ENCODE results near the gene R3HDM4.
A peak's percentile ranks its signal among the peaks of the same experiment; 100 is the strongest.

Gene R3HDM4

GRCh38 chr19:947090-947706 lies 34.2 kb upstream of the R3HDM4 start:
- no peak for DNase-seq (ENCODE audit: low read depth)

DNA sequence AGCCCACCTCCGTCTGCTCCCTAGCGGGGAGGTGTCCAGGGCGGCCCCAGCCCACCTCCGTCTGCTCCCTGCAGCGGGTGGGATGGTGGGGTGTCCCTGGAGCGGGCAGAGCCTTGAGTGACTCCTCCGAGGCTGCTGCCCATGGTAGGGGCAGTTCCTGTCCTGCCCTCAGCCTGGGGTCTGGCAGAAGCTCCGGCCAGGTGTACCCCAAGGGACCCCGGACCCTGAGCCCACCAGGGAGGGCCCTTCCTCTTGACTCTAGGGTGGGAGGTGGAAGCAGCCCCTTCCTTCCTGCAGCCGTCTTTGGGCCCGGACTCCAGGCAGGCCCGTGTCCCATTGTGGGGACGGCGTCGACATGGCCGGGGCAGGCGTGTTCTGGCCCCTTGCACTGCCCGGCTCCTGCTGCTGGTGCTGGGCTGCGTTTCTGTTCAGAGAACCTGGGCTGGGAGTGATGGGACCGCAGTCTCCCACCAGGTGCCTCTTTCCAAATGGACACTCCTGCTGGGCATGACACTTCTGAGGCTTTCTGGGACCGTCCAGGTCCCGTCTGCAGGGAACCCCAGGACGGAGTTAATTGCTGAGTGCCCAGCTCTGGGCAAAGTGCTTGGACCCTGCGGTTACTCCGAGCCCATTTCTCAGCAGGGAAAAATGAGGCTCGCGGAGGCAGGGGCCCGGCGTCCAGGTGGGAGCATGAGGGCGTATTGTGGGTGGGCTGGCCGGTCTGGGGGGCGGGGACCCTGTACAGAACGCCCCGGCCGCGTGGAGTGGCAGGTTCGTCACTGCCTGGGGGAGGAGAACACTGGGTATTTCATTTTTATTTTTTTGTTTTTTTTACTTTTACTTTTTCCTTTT lies 32.6 kb upstream of the R3HDM4 start:
- no peak for DNase-seq (ENCODE audit: low read depth)

DNA sequence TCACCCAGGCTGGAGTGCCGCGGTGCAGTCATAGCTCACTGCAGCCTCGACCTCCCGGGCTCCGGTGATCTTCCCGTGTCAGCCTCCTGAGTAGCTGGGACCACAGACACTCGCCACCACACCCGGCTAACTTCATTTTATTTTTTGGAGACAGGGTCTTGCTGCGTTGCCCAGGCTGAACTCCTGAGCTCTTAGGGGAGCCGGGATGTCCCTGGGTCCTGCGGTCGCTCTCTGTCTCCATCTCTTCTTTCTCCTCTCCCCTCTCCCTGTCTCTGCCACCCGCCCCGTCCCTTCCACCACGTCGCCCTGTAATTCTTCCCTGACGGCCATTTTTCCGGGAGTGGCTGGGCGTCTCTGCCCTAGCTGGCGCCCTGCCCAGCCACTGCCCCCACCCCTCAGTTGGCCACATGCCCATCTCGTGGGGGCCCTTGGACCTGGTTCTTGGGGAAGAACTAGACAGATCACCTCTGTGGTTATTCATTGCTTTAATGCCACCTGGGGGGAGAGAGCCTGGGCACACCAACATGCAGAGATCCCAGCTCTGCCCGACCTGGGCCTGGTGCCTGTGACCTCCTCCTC lies 31.7 kb upstream of the R3HDM4 start:
- DNase-seq (ENCODE audit: low read depth): no peak

DNA sequence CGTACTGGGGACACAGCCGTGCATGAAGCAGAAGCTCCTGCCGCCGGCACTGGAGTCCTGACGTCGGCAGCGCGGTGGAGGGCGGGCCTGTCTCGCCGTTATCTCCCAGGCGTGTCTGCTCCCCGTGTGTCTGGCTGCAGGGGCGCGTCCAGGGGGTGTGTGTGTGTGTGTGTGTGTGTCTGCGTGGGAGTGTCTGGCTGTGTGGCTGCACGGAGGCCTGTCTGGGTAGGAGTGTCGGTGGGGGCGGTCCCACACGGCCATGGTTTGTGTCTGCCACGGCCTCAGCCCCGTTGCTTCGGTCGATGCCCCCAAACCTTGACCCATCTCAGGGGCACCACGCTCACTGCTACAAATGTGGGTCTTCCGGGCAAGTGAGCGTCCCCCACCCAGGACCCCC lies 31.1 kb upstream of the R3HDM4 start:
- DNase-seq (ENCODE audit: low read depth): no peak

DNA sequence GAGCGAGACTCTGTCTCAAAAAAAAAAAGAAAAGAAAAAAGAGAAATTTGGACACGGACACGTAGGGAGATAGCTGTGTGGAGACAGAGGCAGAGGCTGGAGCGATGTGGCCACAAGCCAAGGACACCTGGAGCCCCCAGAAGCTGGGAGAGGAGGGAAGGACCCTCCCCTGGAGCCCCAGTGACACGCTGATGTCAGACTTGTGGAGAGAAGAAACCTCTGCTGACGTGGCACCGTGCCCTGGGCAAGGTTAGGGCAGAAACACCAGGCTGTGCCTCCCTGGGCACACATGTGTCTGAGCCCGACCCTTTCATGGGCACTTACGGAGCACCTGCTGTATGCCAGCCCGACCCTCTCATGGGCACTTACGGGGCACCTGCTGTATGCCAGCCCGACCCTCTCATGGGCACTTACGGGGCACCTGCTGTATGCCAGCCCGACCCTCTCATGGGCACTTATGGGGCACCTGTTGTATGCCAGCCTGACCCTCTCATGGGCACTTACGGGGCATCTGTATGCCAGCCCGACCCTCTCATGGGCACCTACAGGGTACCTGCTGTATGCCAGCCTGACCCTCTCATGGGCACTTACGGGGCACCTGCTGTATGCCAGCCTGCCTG lies 30.6 kb upstream of the R3HDM4 start:
- DNase-seq (ENCODE audit: low read depth): no peak

- no peak for DNase-seq (ENCODE audit: low read depth)
Measured at GRCh38 chr19:942133-942645, 29.2 kb upstream of the R3HDM4 start.

GRCh38 chr19:941292-942132 lies 28.5 kb upstream of the R3HDM4 start:
- DNase-seq (ENCODE audit: low read depth): no peak

DNA sequence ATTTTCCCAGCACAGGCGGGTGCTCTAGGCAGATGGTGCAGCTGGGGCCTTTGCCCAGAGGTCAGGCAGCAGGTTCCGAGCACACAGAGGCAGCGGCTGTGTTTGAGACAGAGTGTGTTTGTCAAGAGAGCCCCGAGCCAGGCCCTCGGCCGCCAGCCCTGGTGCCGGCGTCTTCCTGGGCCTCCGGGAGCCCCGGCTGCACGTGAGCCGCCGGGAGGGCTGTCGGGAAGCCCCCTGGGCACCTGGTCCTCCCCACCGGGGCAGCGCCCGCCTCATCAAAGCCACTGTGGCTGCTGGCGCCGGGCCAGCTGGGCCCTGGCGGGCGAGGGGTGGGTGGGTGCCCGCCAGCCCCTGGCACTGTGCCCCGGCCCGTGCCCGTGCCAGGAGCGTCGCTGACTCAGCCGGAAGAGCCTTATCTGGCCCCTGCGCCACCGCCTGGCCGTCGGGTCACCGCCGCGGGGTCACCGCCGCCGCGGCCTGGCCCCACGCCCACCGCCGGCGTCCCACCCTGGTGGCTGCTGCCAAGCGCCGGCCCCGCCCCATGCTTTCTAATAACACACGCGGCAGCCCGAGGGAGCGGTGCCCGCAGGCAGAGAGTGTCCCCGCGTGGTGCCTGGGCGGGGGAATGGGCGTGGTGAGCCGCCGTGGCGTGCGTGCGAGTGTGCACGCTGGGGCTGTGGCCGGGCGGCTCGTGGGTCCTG lies 27.7 kb upstream of the R3HDM4 start:
- peak; percentile 75 for DNase-seq (ENCODE audit: low read depth)

GRCh38 chr19:939922-940321 lies 26.9 kb upstream of the R3HDM4 start:
- no peak for DNase-seq (ENCODE audit: low read depth)

GRCh38 chr19:939439-939838 lies 26.4 kb upstream of the R3HDM4 start:
- DNase-seq (ENCODE audit: low read depth): no peak

- DNase-seq (ENCODE audit: low read depth): no peak
Measured at GRCh38 chr19:938233-938923, 25.4 kb upstream of the R3HDM4 start.

DNA sequence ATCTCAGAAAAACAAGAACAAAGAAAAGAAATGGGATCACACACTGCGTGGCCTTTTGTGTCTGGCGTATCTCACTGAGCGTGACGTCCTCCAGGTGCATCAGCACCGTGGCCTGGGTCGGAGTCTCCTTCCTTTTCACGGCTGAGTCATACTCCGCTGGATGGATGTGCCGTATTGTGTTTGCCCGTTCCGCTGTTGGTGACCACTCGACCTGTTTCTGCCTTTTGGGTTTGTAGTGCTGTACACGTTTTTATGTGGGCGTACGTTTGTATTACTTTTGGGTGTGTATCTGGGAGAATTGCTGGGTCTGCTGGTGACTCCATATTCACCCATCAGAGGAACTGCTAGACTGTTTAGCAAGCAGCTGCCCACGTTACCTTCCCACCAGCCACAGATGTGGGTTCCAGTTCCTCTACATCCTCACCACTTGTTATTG lies 24.3 kb upstream of the R3HDM4 start:
- DNase-seq (ENCODE audit: low read depth): no peak

DNA sequence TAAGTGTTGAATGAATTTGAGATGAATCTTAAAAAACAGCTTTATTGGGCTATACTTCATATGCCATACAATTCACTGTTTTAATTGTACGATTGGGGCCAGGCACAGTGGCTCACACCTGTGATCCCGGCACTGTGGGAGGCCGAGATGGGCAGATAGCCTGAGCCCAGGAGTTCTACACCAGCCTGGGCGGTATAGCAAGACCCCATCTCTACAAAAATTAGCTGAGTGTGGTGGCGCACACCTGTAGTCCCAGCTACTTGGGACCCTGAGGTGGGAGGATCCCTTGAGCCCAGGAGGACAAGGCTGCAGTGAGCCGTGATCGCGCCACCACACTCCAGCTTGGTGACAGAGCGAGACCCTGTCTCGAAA lies 23.1 kb upstream of the R3HDM4 start:
- DNase-seq (ENCODE audit: low read depth): no peak

DNA sequence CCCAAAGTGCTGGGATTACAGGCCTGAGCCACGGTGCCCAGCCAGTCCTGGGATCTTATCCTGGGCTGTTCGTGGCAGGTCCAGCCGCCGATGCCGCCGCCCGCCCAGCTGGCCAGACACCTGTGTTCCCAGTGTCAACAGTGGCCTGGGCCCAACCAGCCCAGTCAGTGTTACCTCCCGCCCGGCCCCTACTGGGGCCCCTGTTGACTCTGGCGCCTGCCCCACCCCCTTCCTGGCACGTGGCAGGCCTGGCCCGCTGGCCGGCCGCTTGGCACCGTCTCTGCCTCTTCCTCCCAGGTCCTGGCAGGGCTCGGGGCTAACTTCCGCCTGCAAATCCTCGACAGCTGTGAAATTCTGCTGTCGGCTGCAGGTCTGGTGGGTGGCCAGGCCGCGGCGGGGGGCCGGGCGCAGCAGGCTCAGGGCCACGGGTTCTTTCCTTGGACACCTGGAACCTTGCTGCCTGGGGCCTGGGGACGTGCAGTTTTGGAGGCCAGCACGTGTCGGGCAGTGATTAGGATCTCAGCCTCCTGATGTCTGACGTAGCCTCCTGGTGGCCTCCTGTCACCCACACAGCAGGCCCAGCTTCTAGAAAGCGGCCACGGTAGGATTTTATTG lies 22.0 kb upstream of the R3HDM4 start:
- no peak for DNase-seq (ENCODE audit: low read depth)

DNA sequence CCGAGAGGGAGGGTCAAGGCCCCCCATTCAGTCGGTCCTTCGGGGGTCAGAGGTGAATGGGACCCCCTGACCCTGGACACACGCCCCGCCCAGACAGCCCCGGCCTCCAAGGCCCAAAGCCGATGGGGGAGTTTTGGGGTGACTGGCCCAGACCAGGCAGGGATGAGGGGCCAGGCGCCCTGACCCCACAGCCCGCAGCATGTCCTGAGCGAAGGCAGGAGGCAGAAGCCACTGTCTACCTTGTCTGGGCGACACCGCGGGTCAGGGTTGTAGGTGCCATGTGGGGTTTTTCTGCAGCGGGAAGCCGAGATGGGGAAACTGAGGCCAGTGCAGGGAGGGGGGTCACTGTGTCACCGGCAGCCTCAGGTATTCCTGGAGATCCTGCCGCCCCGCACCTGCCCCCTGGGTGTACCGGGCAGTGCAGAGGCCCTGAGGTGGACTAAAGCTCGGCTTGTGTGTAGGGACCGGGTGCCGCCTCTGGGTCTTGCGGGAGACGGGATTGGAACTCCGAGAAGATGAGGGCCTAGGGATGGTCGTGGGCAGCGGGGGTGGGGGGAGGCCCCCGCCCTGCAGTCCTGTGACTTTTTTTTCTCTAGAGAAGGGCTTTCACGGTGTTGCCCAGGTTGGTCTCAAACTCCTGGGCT lies 21.3 kb upstream of the R3HDM4 start:
- DNase-seq (ENCODE audit: low read depth): no peak

DNA sequence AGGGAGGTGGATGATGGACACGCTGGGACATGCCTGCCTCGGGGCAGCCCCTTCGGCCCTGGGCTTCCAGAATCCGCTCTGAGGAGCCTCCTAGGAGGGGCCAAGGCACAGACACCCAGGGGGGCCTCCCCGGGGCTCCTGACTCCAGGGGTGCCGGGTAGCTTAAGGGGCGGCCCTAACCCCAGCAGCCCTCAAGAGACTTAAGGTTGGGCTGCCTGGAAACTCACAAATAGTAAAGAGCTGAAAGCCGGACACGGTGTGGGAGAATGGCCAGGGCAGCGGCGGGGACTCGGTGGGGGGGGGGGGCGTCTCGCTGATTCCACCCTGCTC lies 20.5 kb upstream of the R3HDM4 start:
- no peak for DNase-seq (ENCODE audit: low read depth)

DNA sequence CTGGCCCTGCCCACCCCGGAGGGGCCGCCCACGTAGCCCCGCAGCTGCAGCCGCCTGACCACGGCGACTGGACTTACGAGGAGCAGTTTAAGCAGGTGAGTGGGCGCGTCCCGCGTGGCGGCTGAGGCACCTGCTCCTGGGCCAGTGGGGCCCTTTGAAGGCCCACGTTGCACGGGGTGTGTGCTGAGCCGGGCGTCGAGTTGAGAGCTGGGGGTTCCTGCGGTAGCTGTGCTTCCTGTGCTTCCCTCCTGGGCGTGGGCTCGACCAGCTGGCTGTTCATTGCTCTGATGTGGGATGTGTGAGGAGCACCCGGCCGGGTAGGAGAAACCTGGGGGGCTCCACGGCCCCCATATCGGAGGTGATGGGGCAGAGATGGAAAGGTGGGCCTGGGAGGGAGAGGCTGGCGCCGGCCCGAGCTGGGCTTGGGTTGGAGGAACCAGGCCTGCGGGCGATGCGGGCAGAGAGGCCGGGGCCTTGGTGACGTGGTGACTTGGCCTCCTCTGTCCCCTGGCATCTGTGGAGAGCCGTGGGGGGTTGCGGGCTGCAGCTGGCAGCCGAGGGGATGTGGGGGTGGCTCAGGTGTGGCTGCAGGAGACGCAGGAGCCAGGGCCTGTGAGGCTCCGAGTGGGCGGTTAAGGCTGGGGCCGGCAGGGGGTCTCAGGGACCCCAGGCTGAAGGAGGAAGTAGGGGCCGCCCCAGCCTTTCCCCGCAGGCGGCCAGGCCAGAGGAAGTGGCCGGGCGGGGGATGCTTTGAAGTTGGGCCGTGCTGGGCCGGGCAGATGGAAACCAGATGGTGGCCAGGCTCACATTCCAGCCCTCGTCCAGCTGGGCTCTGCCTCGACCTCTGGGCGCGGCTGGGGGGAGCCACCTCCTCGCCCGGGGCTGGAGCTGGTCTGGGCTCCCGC lies 19.9 kb upstream of the R3HDM4 start:
- DNase-seq (ENCODE audit: low read depth): no peak

DNA sequence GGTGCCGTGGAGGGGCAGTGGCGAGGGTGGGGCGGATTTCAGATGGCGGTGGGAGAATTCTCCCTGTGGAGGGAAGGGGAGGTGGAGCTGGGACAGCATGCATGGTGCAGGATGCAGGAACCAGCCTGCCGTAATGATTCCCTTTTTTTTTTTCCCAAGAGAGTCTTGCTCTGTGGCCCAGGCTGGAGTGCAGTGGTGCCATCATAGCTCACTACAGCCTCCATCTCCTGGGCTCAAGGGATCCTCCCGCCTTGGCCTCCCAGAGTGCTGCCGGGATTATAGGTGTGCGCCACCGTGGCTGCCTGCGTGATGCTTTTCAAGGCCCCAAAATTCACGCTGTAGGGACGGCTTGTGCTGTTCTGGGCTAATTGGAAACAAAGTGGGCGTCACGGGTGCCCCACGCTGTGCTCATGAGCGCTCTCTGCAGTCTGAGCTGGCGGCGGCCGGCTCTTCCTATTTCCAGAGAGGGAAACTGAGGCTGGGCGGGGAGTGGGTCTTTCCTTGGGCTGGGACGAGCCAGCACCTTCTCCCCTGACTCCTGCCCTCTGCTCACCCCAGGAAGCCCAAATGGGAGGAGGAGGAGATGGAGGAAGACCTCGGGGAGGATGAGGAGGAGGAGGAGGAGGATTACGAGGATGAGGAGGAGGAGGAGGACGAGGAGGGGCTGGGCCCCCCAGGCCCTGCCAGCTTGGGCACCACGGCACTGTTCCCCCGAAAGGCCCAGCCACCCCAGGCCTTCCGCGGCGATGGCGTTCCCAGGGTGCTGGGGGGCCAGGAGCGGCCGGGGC lies 19.0 kb upstream of the R3HDM4 start:
- DNase-seq (ENCODE audit: low read depth): no peak

All from T-helper 22 cell (primary cell).